AG09309 (cell line): ENCODE measurements around the gene LPIN1.

Experiments
- DNase-seq: peaks from one replicate; pipeline ENCODE4 v3.0.0-alpha.2; 2010; ENCODE audit warnings: low read depth
- H3K4me3 ChIP-seq: 2 replicates; pipeline ENCODE4 v1.5.1; 2011; ENCODE audit warnings: mild to moderate bottlenecking, low read depth, low read length, moderate library complexity; ENCODE audit not compliant: control insufficient read depth
- CTCF ChIP-seq: IDR thresholded peaks from 2 replicates; pipeline ENCODE4 v1.5.1; 2011; ENCODE audit warnings: mild to moderate bottlenecking, low read depth, low read length, inconsistent platforms; ENCODE audit not compliant: insufficient read depth, control insufficient read depth; ENCODE audit errors: missing control alignments

The LPIN1 gene

GRCh38 chr2:11773747-11774525 is 27.5 kb downstream of the LPIN1 start:
- no peak for TF ChIP-seq CTCF
- no peak overlapping the region for H3K4me3 ChIP-seq
- no peak for DNase-seq

- DNase-seq, result no peak
- no peak for TF ChIP-seq CTCF
- H3K4me3 ChIP-seq, result no peak overlapping the region
These were observed 28.2 kb downstream of the LPIN1 start for GRCh38 chr2:11774600-11774999.

- no peak overlapping the region for H3K4me3 ChIP-seq
- TF ChIP-seq CTCF, result no peak
- no peak for DNase-seq
These were observed 29.0 kb downstream of the LPIN1 start for GRCh38 chr2:11775384-11775783.

- TF ChIP-seq CTCF, result no peak
- DNase-seq, result no peak
- no peak overlapping the region for H3K4me3 ChIP-seq
These were observed 30.8 kb downstream of the LPIN1 start for GRCh38 chr2:11777066-11777782.

- no peak for TF ChIP-seq CTCF
- no peak for DNase-seq
- no peak overlapping the region for H3K4me3 ChIP-seq
These were observed 31.5 kb downstream of the LPIN1 start for GRCh38 chr2:11777886-11778415.

GRCh38 chr2:11778416-11778815 is 32.0 kb downstream of the LPIN1 start:
- no peak for TF ChIP-seq CTCF
- no peak for DNase-seq
- no peak overlapping the region for H3K4me3 ChIP-seq
